ENCODE measurements around the gene COL4A6.

- TF ChIP-seq SUZ12 (IDR thresholded peaks at IDR 0.05; ENCODE audit: extremely low read depth, insufficient read depth, insufficient read length) (no peak), ZNF274 (IDR thresholded peaks at IDR 0.05; ENCODE audit: low read depth, low read length) (no peak), YY1 (IDR thresholded peaks at IDR 0.05; ENCODE audit: insufficient read depth, insufficient read length) (no peak)
Measured at GRCh38 chrX:108341947-108342346, 96.3 kb downstream of the COL4A6 start.

Data from NT2/D1 (cell line).